HG03159 (cell line): ENCODE results near the gene MUSK.

Source experiments
- ATAC-seq: cut with Tn5 transposase; IDR thresholded peaks from one replicate; pipeline ENCODE4 v1.9.1; 2021; ENCODE audit warnings: mild to moderate bottlenecking, moderate library complexity; ENCODE audit not compliant: unreplicated experiment

MUSK gene

DNA sequence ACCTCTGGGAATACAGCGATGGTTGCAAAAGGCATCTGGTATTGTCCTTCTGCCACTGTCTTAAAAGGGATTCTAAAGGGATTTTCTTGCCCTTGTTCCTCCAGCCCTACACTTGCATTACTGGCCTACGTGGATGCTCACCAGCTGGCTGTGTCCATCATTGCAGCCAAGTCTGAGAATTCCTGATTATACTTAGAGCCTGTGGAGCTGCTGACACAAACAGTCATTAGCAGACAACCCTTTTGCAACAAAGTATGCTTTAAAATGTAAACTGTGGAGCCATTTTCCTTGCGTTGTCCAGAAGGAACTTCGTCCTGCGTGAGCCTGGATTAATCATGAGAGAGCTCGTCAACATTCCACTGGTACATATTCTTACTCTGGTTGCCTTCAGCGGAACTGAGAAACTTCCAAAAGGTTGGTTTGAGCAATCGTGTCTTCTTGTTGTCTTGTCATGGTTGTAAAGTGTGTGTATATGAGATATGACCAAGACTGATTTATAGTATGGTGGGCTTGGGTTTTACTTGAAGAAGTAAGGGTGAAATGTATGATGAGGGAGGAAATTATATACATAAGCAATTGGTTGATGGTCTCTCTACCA is at the start of gene MUSK:
MUSK (plus strand) TSS at position 222 of the 598 bp plus-strand sequence; CDS start at position 336, 114 bp downstream.
- ATAC-seq: no peak

DNA sequence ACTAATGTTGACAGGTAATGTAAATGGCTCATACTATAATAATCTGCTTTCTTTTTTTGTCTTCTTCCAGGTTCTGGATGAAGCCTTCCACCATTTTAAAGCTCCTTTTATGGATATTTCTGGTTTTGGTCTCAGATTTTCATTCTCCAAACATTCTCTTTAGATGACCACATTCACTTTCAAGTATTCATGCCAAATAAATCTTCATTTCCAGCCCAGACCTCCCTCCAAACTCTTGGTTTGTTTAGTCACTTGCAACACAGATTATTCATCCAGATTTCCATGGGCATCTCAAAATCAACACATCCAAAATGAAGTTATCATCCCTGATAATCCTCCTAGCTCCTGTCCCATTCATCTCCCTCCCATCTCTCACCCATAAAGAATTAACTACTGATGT is 48.8 kb upstream of the MUSK start:
- ATAC-seq: no peak

DNA sequence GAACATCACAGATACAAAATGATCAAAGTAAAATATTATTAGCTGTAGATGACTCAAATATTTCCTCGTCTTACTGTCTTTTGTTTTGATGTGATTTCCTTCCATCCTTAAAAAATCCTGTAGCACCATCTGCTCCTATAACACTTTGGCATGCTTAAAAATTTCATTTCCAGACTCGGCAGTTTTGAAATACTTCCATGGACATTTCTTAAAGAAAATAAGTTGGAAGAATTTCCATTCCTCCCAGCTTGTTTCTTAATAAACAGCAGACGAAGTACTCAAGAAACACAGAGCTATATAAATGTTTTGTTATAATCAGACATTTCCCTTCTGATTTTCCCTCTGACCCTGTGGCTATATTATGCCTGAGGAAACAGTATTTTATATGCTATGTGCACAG is 47.9 kb upstream of the MUSK start:
- ATAC-seq: no peak

DNA sequence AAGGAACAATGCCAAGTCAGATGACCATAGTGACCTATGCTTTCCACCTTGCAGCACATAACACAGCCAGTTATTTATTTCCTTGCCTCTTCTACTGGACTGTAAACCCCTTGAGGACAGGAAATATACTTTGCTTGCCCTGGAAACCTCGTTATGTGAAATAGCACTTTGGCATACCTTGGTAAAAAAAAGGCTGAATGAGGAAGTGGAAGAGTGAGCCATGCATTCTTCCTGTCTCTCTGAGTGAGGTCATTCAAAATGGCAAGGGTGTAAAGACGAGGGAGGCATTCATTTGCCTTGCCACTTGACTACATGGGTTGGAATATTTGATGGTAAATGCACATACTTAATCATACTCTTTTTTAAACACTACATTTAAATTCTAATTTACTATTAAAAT is 46.2 kb upstream of the MUSK start:
- ATAC-seq: no peak

DNA sequence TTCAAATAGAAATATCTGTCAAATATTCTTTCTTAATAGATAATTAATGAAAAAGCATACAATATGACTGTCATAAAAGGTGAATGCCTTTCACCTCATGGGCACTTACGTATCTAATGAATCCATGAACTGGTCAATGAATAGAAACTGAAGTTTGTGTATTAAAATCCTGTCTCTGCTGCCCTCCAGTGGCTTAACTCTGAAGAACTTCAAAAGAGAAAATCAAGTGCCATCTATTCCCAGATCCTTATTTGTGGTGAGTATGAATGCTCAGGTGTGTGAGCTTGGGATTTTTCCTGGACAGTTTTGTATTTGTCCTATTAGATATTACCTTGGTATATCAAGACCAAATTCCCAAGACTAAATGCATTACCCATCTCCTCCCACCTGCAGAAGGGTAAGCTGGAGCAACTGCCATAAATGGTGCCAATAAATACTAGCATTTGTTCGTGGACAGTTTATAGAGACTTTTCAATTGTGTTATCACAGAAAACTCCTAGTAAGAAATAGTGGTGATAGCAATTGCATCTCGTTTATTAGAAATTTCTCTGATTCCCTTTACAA is 45.0 kb upstream of the MUSK start:
- ATAC-seq: no peak

DNA sequence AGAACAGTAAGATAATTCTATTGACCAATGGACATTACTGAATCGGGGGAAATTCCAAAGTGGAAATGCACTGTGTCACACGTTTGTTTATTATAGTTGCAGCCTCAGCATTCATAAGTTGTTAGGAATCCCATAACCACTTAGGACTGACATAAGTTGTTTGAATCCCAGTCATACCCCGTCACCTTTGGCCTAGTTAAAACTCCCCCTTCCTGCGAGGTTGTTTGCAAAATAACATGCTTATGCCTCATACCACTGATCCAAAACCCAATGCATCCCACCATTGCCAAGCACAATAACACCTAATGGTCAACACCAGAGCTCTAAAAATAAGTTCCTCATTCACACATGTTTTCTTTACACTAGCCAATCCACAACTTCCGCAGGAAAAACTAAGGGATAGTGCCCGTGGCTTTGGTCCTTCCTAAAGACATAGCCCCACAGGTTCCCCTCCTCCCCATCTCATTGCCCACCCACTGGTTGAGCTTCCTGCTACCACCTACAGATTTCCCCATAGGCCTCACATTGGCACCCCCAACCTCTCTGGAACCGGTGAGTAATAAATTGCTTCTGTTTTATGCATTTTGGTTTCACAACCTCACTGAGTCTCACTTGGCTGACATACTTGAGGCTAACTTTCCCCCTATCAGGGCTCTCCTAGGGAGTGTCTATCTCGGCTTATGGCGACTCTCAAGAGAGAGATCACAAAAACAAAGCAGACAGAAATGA is 42.3 kb upstream of the MUSK start:
- peak; percentile 97 for ATAC-seq

DNA sequence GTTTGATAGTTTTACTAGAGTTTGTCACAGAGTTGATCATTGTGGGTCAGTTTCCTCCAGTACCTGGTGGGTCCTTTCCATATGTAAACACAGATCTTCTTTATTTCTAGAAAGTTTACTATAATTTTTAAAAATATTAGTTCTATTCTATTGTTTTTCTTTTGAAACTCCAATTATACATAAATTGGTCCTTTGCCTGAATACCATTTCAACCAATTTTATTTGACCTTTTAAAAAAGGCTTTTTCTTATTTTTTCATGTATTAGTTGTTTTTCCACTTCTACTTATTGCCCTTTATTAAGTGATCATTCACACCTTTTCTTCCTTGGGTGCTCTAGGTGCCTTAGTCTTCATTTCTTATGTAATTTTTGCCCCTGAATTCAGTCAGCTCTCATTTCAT is 33.0 kb upstream of the MUSK start:
- ATAC-seq: no peak

DNA sequence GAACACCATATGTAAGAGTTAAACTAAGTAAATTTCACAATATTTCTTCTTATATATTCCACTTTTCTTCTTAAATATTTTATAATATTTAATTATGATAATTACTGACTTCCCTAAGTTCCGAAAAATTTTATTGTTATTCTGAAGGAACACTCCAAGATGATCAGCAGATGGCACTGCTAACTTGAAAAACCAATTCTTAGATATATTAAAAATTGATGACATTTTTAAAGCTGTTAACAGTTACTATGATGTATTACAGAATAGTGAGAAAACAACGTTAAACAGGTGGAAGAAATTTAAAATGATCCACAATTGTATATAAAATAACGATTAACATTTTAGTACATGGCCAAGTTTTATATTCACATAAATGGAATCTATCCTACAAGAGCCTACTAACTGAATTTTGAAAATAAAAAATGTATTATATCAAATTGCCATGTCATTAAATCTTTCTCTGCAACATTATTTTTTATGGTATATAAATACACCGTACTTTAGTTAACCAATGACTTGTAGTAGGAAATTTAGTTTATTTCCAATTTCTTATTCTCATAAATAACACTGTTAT is 30.1 kb upstream of the MUSK start:
- ATAC-seq: no peak

DNA sequence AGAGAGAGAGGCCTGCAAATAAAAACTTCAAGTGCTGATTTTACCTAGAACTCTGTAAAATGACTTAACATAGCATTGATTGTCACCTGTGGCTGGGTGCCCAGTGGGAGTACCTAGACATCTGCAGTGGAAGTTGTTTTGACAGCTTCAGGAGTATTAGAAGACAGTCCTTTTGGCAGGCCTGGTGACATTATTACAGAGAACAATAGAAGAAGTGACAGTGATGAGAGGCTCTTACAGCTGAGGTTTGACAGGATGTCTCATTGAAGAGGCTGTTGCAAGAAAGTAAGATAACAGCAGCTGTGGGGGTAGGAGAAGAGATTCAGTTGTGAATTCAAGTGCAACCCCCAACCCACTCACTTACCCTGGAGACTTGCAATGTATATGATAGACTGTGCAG is 27.9 kb upstream of the MUSK start:
- no peak for ATAC-seq

DNA sequence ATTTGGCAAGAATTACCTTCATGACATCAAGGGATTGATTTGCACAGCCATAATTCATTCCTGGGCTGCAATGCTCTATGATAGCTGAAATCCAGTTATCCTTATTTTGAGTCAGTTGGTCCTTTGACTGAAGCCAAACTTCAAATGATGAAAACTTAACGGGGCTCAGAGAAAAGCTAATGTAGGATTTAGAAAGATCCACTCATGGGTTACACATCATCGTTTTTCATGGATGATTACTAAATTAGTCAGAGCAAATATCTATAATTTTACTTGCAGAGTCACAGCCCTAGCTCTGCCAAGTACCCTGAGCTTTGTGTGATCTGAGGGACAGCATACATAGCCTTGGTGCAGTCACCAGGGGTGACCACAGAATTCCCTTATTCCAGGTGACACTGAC is 27.3 kb upstream of the MUSK start:
- no peak for ATAC-seq

DNA sequence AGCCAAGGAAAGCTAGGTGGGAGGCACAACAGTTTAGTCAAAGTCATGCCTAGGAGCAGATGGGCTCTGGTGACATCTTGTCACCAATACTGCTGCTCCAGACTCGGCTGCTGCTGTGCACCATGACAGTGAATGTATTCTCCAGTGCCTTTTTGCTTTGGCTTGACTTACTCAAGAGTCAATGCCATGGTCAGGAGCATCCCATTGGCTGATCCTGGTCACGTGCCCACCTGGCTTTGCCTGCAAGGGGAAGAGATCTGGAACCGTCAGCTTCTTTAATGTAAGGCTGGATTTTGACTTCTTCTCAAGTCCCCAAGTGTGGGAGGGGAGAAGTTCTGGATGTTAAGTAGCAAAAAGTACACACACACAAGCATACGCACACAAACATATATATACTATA is 19.9 kb upstream of the MUSK start:
- no peak for ATAC-seq

DNA sequence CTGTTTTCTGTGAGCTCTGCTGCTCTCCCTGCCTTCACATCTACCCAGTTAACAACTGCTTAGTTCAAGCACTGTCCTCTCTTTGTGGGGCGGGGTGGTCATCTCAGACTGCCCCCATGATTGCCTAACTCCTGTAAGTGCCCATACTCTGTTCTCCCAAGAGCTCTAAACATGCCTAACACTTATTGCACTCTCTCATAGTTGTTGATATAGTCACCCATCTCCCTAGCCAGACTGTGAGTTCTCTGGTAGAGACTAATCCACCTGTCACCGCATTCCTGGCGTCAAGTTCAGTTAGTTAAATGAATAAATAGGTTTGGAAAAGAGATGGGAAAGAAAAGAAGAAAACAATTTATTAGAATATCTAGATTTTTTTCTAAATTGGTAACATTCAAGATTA is 18.3 kb upstream of the MUSK start:
- no peak for ATAC-seq

DNA sequence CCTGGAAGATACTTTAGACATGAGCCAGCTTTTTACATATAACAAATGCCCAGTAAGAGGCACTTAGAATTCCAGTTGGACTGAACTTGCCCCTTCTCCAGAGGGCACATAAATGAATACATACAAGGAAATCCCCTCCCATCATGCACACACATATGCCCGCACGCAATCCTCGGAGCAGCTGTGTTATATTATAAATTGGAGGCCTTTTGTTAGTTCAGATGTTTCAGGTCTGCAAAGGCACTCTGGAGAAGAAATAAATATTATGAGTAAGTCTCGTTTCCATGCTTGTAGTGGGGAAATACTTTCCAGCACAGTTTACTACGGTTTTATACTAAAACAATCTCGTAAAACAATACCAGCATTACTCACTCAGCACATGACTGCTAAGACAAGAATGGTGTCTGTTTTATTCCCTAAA is 17.6 kb upstream of the MUSK start:
- no peak for ATAC-seq

DNA sequence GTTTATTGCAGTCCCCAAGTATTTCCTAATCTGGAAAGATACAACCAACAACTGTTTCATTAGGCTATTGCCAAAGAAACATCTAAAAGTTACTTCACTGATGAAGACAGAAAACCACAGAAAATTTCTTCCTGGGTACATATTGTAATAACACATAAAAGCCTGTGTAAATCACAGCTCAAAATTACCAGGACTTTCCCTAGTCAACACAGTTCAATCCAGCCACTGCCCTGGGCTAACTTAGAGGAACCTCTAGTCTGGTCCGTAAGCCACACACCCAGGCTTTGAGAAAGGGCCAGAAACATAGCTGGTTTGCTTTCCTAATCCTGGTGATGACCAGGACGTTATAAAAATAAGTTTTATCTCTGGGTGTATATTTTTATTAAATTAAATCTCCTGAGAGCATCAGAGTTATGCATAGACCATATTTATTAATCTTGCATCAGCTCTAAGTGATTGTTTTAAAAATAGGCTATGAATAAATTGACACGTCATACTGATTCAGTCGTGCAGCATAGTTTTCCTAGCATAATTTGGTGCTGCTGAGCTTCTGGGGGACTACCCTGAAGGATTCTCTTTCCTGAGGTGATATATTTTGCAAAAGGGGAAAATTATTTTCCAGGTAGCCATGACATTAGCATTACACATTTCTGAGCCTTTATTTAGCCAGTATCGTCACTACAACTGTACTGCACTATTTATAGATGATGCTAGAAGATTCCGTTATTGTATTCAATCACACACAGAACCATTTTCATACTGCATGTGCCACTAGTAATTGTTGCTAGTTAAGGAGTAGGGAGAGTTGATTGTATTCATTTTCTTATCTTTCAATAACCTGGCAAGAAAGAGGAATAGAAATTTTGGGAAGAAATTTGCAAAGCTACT is 12.6 kb upstream of the MUSK start:
- no peak for ATAC-seq

DNA sequence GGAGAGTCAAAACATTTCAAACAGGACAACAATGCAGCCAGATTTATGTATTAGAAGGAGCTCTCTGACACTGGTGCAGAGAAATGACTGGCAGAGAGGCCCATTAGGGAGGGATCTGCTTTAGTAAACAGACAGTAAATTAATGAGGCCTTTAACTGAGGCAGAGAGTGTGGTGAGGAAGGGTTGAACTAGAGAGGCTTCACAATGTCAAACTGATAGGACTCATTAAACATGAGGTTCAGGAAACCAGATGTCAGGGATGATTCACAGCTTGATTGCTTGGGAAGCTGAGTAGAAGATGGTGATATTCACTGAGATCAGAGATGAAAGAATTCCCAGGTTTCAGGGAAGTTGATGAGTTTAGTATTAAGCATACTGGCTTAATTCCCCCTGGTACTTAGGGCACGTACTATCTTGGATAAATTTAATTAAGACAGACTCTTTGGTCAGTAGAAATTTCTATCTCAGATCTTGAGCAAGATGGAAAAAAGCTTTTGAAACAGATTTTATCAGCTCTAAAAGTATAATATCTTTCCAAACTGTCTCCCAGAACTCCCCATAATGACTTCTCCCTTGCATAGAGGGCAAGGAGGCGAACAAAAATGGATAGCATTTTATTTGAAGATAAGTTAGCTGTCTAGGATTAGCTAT is 8.6 kb upstream of the MUSK start:
- no peak for ATAC-seq

DNA sequence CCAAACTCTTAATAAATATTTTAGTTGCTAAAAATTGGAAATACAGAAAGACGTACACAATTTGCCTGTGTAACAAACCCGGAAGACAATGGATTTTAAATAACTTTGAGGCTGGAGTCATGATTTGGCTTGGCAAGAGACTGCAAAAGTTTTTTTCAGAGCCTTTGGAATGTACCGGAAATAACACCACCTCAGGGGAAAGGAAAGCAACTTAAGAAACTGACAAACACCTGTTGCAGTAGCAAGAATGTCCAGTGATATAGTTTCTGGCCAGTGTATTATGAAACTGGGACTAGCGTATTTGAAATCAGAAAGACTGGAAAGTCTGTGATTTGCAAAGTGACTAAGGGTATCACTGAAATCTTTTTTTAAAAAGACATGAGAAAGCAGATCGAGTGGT is 842 bp downstream of the MUSK start:
- ATAC-seq: no peak

DNA sequence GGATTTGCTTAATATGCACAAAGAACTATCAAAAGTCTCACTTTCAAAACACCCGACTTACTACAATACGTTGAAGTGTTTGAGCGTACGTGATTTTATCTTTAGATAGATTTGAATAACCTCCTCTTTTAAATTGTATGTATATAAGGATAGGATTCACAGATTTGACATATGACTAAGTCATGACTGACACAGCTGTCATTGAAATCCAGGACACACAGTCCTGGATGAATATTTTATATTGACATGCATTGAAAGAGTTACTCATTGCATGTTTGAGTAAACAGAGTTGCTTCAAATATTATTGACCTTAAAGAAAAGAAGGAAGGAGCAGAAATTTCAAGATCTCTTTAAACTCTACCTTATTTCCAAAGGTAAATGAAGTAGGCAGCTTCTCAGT is 3.3 kb downstream of the MUSK start:
- ATAC-seq: no peak

DNA sequence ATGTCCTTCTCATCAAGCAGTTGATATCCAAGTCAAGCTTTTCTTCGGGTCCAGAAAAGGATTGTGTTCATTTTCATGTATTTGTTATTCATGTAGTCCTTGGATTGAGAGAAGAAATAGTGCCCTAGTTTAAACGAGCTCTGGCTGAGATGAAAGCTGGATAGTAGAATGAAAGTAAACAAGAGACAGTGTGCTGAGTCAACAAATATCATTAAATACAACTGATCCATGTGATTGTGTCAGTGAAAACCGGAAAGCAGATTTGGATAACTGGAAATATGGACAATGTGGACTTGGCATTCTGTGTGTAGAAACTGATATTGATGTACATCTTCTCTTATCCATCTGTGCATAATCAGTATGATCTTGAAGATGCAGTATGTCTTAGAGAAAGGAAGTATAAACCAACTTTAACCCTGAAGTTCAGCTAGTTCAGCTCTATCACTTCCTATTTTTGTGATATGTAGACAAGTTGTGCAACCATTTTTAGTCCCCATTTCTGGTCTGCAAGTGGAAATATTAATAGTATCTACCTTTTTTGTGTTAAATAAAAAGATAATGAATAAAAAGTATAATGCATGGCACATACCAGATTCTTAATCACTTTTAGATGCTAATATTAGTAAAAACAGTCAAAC is 4.4 kb downstream of the MUSK start:
- ATAC-seq: no peak

DNA sequence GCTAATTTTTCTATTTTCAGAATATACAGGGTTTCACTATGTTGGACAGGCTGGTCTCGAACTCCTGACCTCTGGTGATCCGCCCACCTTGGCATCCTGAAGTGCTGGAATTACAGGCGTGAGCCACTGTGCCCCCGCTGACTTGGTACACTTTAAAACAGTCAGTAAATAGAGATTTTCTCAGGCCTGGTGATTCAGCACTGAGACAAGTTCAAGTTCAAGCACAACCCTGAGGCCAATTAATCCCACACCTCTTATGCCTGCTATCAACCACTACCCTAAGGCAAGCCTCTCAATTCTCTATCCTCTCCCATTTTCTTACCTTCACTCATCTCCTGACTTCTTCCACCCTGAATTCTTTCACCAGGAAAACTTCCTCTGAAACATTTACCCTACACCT is 18.9 kb downstream of the MUSK start:
- no peak for ATAC-seq

DNA sequence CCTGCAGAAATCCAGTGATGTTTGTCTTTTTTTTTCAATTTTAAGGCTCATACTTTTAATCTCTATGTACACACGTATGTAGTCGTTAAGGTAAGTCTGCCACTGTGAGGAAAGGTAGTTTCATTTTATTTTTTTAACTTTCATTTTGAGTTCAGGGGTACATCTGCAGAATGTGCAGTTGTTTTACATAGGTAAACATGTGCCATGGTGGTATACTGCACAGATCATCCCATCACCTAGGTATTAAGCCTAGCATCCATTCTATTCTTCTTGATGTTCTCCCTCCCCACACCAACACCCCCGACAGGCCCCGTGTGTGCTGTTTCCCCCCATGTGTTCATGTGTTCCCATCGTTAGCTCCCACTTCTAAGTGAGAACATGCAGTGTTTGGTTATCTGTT is 19.7 kb downstream of the MUSK start:
- no peak for ATAC-seq
